HG03064 (cell line): Measurements from ENCODE around the gene KLHDC8B.
"Not testable (repeated sequence)": the region's sequence is repeated elsewhere in the genome, so short reads cannot be mapped to it uniquely, and the experiment has no call there.

ENCODE experiments used
- ATAC-seq: cut with Tn5 transposase; IDR thresholded peaks from one replicate; pipeline ENCODE4 v1.9.1; 2021; ENCODE audit warnings: low read depth; ENCODE audit not compliant: unreplicated experiment

KLHDC8B gene

GRCh38 chr3:49180116-49180515 lies 8.7 kb downstream of the KLHDC8B start:
- ATAC-seq = no peak

- no peak for ATAC-seq
Measured at GRCh38 chr3:49181351-49181750, 10.0 kb downstream of the KLHDC8B start.

GRCh38 chr3:49182682-49183081 lies 11.3 kb downstream of the KLHDC8B start:
- no peak for ATAC-seq

- no peak for ATAC-seq
Measured at GRCh38 chr3:49183873-49184272, 12.5 kb downstream of the KLHDC8B start.

GRCh38 chr3:49191741-49192140 lies 20.3 kb downstream of the KLHDC8B start:
- ATAC-seq = no peak

- ATAC-seq = no peak
Measured at GRCh38 chr3:49198161-49198560, 26.8 kb downstream of the KLHDC8B start.

GRCh38 chr3:49198611-49199230 lies 27.3 kb downstream of the KLHDC8B start:
- no peak for ATAC-seq

- no peak for ATAC-seq
Measured at GRCh38 chr3:49199239-49199899, 28.0 kb downstream of the KLHDC8B start.

- no peak for ATAC-seq
Measured at GRCh38 chr3:49199900-49200281, 28.5 kb downstream of the KLHDC8B start.

- no peak for ATAC-seq
Measured at GRCh38 chr3:49213541-49213943, 42.1 kb downstream of the KLHDC8B start.

GRCh38 chr3:49213998-49214397 lies 42.6 kb downstream of the KLHDC8B start:
- no peak for ATAC-seq

GRCh38 chr3:49216687-49217086 lies 45.3 kb downstream of the KLHDC8B start:
- ATAC-seq = not testable (repeated sequence)

- not testable (repeated sequence) for ATAC-seq
Measured at GRCh38 chr3:49217108-49217507, 45.7 kb downstream of the KLHDC8B start.

GRCh38 chr3:49217688-49218470 lies 46.5 kb downstream of the KLHDC8B start:
- no peak for ATAC-seq

- not testable (repeated sequence) for ATAC-seq
Measured at GRCh38 chr3:49218471-49218989, 47.1 kb downstream of the KLHDC8B start.

GRCh38 chr3:49219132-49219531 lies 47.7 kb downstream of the KLHDC8B start:
- ATAC-seq = no peak

GRCh38 chr3:49220985-49221563 lies 49.7 kb downstream of the KLHDC8B start:
- not testable (repeated sequence) for ATAC-seq

- ATAC-seq = no peak
Measured at GRCh38 chr3:49222002-49222401, 50.6 kb downstream of the KLHDC8B start.
